ENCODE data around the gene EFCAB8. TPM values are rescaled to one million over a fixed set of nuclear protein-coding genes. Genes with fewer than 3 reads are reported as not detected.
"Not testable (repeated sequence)": the region's sequence is repeated elsewhere in the genome, so short reads cannot be mapped to it uniquely, and the experiment has no call there.

Gene EFCAB8
- total RNA-seq, 2 donors from 2014 or later, result not detected

GRCh38 chr20:32849577-32849976 lies 9.1 kb upstream of the EFCAB8 start:
- Histone ChIP-seq H3K9me3 (no peaks in the 10 kb centered on the region), H3K4me3 (no peak overlapping the region), H3K27me3 (no peaks in the 10 kb centered on the region), H3K27ac (no peak overlapping the region), H3K36me3 (peaks cover 48% of the 10 kb centered on the region), H3K4me1 (peaks cover 0 to 14% of the 10 kb centered on the region in 2 donors)
- TF ChIP-seq, protein P1, sequence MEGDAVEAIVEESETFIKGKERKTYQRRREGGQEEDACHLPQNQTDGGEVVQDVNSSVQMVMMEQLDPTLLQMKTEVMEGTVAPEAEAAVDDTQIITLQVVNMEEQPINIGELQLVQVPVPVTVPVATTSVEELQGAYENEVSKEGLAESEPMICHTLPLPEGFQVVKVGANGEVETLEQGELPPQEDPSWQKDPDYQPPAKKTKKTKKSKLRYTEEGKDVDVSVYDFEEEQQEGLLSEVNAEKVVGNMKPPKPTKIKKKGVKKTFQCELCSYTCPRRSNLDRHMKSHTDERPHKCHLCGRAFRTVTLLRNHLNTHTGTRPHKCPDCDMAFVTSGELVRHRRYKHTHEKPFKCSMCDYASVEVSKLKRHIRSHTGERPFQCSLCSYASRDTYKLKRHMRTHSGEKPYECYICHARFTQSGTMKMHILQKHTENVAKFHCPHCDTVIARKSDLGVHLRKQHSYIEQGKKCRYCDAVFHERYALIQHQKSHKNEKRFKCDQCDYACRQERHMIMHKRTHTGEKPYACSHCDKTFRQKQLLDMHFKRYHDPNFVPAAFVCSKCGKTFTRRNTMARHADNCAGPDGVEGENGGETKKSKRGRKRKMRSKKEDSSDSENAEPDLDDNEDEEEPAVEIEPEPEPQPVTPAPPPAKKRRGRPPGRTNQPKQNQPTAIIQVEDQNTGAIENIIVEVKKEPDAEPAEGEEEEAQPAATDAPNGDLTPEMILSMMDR (IDR thresholded peaks at IDR 0.05), result no peak
- DNase-seq (ENCODE audit: low spot score), result no peak

DNA sequence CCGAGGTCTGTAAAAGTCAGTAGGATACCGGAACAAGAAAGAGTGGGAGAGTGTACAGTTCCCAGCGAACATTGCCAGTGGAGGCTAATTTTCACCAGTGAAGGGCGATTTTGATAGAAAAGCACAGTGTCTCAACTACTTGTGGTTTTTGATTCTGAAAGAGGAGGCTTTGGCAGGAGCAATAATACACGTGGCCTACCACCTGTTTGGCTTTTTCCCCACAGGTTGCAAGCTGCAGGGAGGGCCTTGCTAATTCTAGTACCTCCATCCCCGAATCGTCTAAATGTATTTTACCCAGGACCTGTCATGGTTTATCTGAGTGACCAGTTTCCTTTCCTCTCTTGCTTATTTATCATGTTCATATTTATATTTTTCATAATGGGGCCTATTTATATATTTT lies 3.3 kb upstream of the EFCAB8 start:
- H3K36me3 ChIP-seq, result peaks cover 20% of the 10 kb centered on the region
- H3K9me3 ChIP-seq, result no peaks in the 10 kb centered on the region
- TF ChIP-seq, protein P1 (IDR thresholded peaks at IDR 0.05), result no peak
- no peak for DNase-seq (ENCODE audit: low spot score)
- H3K27me3 ChIP-seq, result no peaks in the 10 kb centered on the region
- H3K27ac ChIP-seq, result no peak overlapping the region
- no peak overlapping the region for H3K4me3 ChIP-seq
- no peaks in the 10 kb centered on the region for H3K4me1 ChIP-seq

- Histone ChIP-seq H3K9me3 (no peaks in the 10 kb centered on the region), H3K36me3 (peaks cover 6% of the 10 kb centered on the region), H3K4me3 (no peak overlapping the region), H3K27ac (no peak overlapping the region), H3K4me1 (no peaks in the 10 kb centered on the region), H3K27me3 (no peaks in the 10 kb centered on the region)
- DNase-seq (ENCODE audit: low spot score), result no peak
- TF ChIP-seq, protein P1 (IDR thresholded peaks at IDR 0.05), result no peak
Observed at GRCh38 chr20:32858189-32858588, 534 bp upstream of the EFCAB8 start.

- no peaks in the 10 kb centered on the region for H3K36me3 ChIP-seq
- no peak for DNase-seq (ENCODE audit: low spot score)
- no peaks in the 10 kb centered on the region for H3K4me1 ChIP-seq
- no peaks in the 10 kb centered on the region for H3K9me3 ChIP-seq
- H3K4me3 ChIP-seq, result no peak overlapping the region
- TF ChIP-seq, protein P1 (IDR thresholded peaks at IDR 0.05), result no peak
- H3K27me3 ChIP-seq, result no peaks in the 10 kb centered on the region
- H3K27ac ChIP-seq, result no peak overlapping the region
Observed at GRCh38 chr20:32861446-32861845, 2.7 kb downstream of the EFCAB8 start.

DNA sequence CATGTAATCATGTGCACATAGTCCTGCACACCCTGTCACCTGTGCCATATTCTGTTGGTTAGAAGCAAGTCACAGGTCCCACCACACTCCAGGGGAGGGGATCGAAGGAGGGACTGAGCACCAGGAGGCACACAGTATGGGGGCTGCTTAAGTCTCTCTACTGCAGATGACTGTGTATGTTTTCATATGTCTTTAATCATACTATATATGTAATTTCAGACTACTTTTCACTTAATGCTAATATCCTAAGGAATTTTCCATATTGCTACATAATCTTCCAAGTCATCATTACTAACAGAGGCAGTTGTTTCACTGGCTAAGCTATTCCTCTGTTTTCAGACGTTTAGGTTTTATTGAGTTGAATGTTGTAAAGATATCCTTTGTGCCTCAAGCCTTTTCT lies 10.8 kb downstream of the EFCAB8 start:
- Histone ChIP-seq H3K36me3 (no peaks in the 10 kb centered on the region), H3K9me3 (no peaks in the 10 kb centered on the region)

DNA sequence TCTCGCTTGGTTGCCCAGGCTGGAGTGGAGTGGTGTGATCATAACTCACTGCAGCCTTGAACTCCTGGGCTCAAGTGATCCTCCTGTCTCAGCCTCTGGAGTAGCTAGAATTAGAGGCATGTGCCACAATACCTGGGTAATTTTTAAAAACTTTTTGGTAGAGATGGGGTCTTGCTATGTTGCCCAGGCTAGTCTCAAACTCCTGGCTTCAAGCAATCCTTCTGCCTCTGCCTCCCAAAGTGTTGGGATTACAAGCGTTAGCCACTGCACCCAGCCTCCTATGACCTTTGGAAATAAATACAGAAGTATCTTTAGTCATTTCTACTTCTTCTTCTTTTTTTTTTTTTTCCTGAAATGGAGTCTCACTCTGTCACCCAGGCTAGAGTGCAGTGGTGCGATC lies 11.8 kb downstream of the EFCAB8 start:
- H3K36me3 ChIP-seq; DNase-seq (ENCODE audit: low spot score); H3K4me3 ChIP-seq; H3K27me3 ChIP-seq; H3K9me3 ChIP-seq; H3K27ac ChIP-seq; H3K4me1 ChIP-seq: not testable (repeated sequence)

More for the DNA sequence above, 10.8 kb downstream of the EFCAB8 start:
- Histone ChIP-seq H3K27ac (no peak overlapping the region), H3K4me1 (no peaks in the 10 kb centered on the region), H3K27me3 (no peaks in the 10 kb centered on the region), H3K4me3 (no peak overlapping the region)
- TF ChIP-seq, protein P1 (IDR thresholded peaks at IDR 0.05), result no peak
- DNase-seq (ENCODE audit: low spot score), result no peak

All from right atrium auricular region (tissue), 2 donors.